Body of pancreas (tissue), 4 donors: Measurements from ENCODE around the gene ARHGEF17.

Source experiments
- POLR2A ChIP-seq, 3 donors: fragments of 450-650 bp; IDR thresholded peaks; one replicate each; pipeline ENCODE4 v1.6.1; 2016; ENCODE audit warnings: antibody characterized with exemption in 3 of 3, mild to moderate bottlenecking in 2 of 3
- TF ChIP-seq, protein P1 (sequence below), 7 experiments: fragments of 450-650 bp in 4 of 7; fragments of 200-600 bp in 3 of 7; sonication (generic) in 3 of 7; IDR thresholded peaks; one replicate each; pipeline ENCODE4 v1.5.1; 2016 to 2019; ENCODE audit warnings: antibody characterized with exemption in 7 of 7

DNA sequence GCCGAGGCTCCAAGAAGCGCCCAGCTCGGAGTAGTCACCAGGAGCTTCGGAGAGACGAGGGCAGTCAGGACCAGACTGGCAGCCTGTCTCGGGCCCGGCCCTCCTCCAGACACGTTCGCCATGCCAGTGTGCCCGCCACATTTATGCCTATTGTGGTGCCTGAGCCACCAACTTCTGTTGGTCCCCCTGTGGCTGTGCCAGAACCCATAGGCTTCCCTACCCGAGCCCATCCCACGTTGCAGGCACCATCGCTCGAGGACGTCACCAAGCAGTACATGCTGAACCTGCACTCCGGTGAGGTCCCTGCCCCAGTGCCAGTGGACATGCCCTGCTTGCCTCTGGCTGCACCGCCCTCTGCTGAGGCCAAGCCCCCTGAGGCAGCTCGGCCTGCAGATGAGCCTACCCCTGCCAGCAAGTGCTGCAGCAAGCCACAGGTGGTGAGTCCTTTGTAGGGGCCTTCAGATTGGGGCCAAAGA is 3.4 kb downstream of the ARHGEF17 start:
- TF ChIP-seq, protein P1, sequence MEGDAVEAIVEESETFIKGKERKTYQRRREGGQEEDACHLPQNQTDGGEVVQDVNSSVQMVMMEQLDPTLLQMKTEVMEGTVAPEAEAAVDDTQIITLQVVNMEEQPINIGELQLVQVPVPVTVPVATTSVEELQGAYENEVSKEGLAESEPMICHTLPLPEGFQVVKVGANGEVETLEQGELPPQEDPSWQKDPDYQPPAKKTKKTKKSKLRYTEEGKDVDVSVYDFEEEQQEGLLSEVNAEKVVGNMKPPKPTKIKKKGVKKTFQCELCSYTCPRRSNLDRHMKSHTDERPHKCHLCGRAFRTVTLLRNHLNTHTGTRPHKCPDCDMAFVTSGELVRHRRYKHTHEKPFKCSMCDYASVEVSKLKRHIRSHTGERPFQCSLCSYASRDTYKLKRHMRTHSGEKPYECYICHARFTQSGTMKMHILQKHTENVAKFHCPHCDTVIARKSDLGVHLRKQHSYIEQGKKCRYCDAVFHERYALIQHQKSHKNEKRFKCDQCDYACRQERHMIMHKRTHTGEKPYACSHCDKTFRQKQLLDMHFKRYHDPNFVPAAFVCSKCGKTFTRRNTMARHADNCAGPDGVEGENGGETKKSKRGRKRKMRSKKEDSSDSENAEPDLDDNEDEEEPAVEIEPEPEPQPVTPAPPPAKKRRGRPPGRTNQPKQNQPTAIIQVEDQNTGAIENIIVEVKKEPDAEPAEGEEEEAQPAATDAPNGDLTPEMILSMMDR (IDR thresholded peaks at IDR 0.05): no peak
- TF ChIP-seq POLR2A (IDR thresholded peaks at IDR 0.05): no peak
